CD8-positive, alpha-beta memory T cell (primary cell): ENCODE results near the gene DRAM1. TPM values are rescaled to one million over a fixed set of nuclear protein-coding genes. Genes with fewer than 3 reads are reported as not detected.
A peak's percentile ranks its signal among the peaks of the same experiment; 100 is the strongest.
"Not testable (repeated sequence)": the region's sequence is repeated elsewhere in the genome, so short reads cannot be mapped to it uniquely, and the experiment has no call there.

ENCODE experiments used
- CTCF ChIA-PET: fragments of 350-600 bp; sonication (Branson Sonifier 250); formaldehyde crosslinking; loops from one replicate; lab custom pipeline; 2021; ENCODE audit warnings: antibody characterized with exemption; lab: Charles Lee
- POLR2A ChIA-PET: fragments of 350-600 bp; sonication (Branson Sonifier 250); formaldehyde crosslinking; loops from one replicate; lab custom pipeline; 2021; ENCODE audit warnings: antibody characterized with exemption; lab: Charles Lee
- DNase-seq, 5 donors: peaks; one replicate each; pipeline versions ENCODE4 v3.0.0 to v3.0.0-alpha.2; 2020 to 2022; ENCODE audit warnings: mixed read lengths in 1 of 5
- H3K27ac ChIP-seq: one replicate; pipeline ENCODE4 v1.7.0; 2013; ENCODE audit warnings: low read depth, mild to moderate bottlenecking, low read length, moderate library complexity
- H3K27me3 ChIP-seq: 2 replicates; pipeline ENCODE4 v1.7.0; 2013; ENCODE audit warnings: low read length, mild to moderate bottlenecking; ENCODE audit not compliant: insufficient read depth, poor library complexity, severe bottlenecking
- H3K36me3 ChIP-seq: 2 replicates; pipeline ENCODE4 v1.7.0; 2013; ENCODE audit warnings: mild to moderate bottlenecking, low read length, moderate library complexity; ENCODE audit not compliant: insufficient read depth
- H3K4me1 ChIP-seq: 2 replicates; pipeline ENCODE4 v1.7.0; 2013; ENCODE audit warnings: mild to moderate bottlenecking, low read length, moderate library complexity; ENCODE audit not compliant: insufficient read depth
- H3K4me3 ChIP-seq: 2 replicates; pipeline ENCODE4 v1.7.0; 2013; ENCODE audit warnings: mild to moderate bottlenecking, low read length
- H3K9me3 ChIP-seq: 2 replicates; pipeline ENCODE4 v1.7.0; 2013; ENCODE audit warnings: mild to moderate bottlenecking, low read length
- H3K27ac Mint-ChIP-seq, 8 donors: one replicate each; pipeline ENCODE4 v1.8.0; 2020 to 2021; ENCODE audit warnings: mixed read lengths in 8 of 8, mild to moderate bottlenecking in 6 of 8, inconsistent platforms in 3 of 8, moderate library complexity in 3 of 8
- H3K27me3 Mint-ChIP-seq, 2 donors: one replicate each; pipeline ENCODE4 v1.8.0; 2020 to 2021; ENCODE audit warnings: mixed read lengths in 2 of 2, mild to moderate bottlenecking in 1 of 2, moderate library complexity in 1 of 2
- H3K36me3 Mint-ChIP-seq, 3 donors: one replicate each; pipeline ENCODE4 v1.8.0; 2020 to 2021; ENCODE audit warnings: mixed read lengths in 3 of 3, inconsistent platforms in 1 of 3, mild to moderate bottlenecking in 1 of 3
- H3K4me1 Mint-ChIP-seq, 3 donors: one replicate each; pipeline ENCODE4 v1.8.0; 2020 to 2021; ENCODE audit warnings: mixed read lengths in 3 of 3, inconsistent platforms in 1 of 3, mild to moderate bottlenecking in 1 of 3
- H3K4me3 Mint-ChIP-seq, 7 donors: one replicate each; pipeline ENCODE4 v1.8.0; 2020 to 2021; ENCODE audit warnings: mixed read lengths in 7 of 7, mild to moderate bottlenecking in 6 of 7, moderate library complexity in 4 of 7, inconsistent platforms in 2 of 7
- H3K9me3 Mint-ChIP-seq, 5 donors: one replicate each; pipeline ENCODE4 v1.8.0; 2020 to 2022; ENCODE audit warnings: mixed read lengths in 5 of 5, mild to moderate bottlenecking in 3 of 5, moderate library complexity in 2 of 5, inconsistent platforms in 1 of 5
- polyA plus RNA-seq: library from polyadenylated mRNA; unstranded; fragments of 300-500 nt; fragmentation: Illumina TruSeq; gene quantifications from one replicate; pipeline ENCODE4 v1.2.3, GENCODE V29; 2021
- total RNA-seq, 2 experiments: library from RNA; stranded (reverse); gene quantifications; one replicate each; pipeline ENCODE4 v1.2.3, GENCODE V29; 2021

Gene DRAM1
- total and polyA plus RNA-seq, 3 experiments from 2014 or later: 5.5 to 9.7 (median 8.9) TPM

GRCh38 chr12:101878243-101878821 lies 952 bp downstream of the DRAM1 start:
- CTCF ChIA-PET: interaction anchor here (1.0 to 1.5 kb wide), 2 partner anchors 40 to 106 kb away, joined by 3 to 6 read pairs; no protein-coding TSS in a partner anchor
- H3K9me3 Mint-ChIP-seq: no peaks in the 10 kb centered on the region
- Histone ChIP-seq H3K4me1 (peaks cover 8% of the 10 kb centered on the region), H3K36me3 (no peaks in the 10 kb centered on the region), H3K27ac (peak overlapping the region; percentile 81), H3K9me3 (no peaks in the 10 kb centered on the region), H3K27me3 (no peaks in the 10 kb centered on the region), H3K4me3 (peak overlapping the region; percentile 86)
- H3K27ac Mint-ChIP-seq: peak overlapping the region; percentile 28 to 99 (median 80)
- peak overlapping the region; percentile 80 to 95 (median 91) for H3K4me3 Mint-ChIP-seq
- peaks cover 0 to 4% (median 2%) of the 10 kb centered on the region in 3 donors for H3K36me3 Mint-ChIP-seq
- POLR2A ChIA-PET: interaction anchor here (1.2 kb wide), 1 partner anchor 1678 kb away, joined by 3 read pairs; the partner anchor contains the start of gene ACTR6
- H3K27me3 Mint-ChIP-seq: peaks cover 0 to 2% of the 10 kb centered on the region in 2 donors
- H3K4me1 Mint-ChIP-seq: peaks cover 12 to 20% (median 15%) of the 10 kb centered on the region in 3 donors
- no peak for DNase-seq

- H3K27ac ChIP-seq: no peak overlapping the region
- Mint-ChIP-seq H3K4me3 (peak overlapping the region in 1 of 7 donors; percentile 32), H3K27me3 (peaks cover 0 to 2% of the 10 kb centered on the region in 2 donors), H3K36me3 (peaks cover 0 to 4% (median 2%) of the 10 kb centered on the region in 3 donors), H3K27ac (peak overlapping the region in 1 of 8 donors; percentile 58), H3K9me3 (no peaks in the 10 kb centered on the region), H3K4me1 (peaks cover 12 to 20% (median 17%) of the 10 kb centered on the region in 3 donors)
- H3K4me3 ChIP-seq: no peak overlapping the region
- DNase-seq: no peak
- no peaks in the 10 kb centered on the region for H3K9me3 ChIP-seq
- ChIA-PET POLR2A (no interaction called here), CTCF (no interaction called here)
- H3K4me1 ChIP-seq: peaks cover 8% of the 10 kb centered on the region
- H3K27me3 ChIP-seq: no peaks in the 10 kb centered on the region
- no peaks in the 10 kb centered on the region for H3K36me3 ChIP-seq
These were observed 3.4 kb downstream of the DRAM1 start for GRCh38 chr12:101880769-101881168.

- Histone ChIP-seq H3K9me3 (no peaks in the 10 kb centered on the region), H3K27ac (no peak overlapping the region), H3K4me3 (no peak overlapping the region), H3K4me1 (peaks cover 8% of the 10 kb centered on the region), H3K36me3 (no peaks in the 10 kb centered on the region), H3K27me3 (no peaks in the 10 kb centered on the region)
- Mint-ChIP-seq H3K27ac (no peak overlapping the region), H3K27me3 (peaks cover 0 to 2% of the 10 kb centered on the region in 2 donors), H3K9me3 (no peaks in the 10 kb centered on the region), H3K4me1 (peaks cover 12 to 18% (median 17%) of the 10 kb centered on the region in 3 donors), H3K36me3 (peaks cover 0 to 4% (median 2%) of the 10 kb centered on the region in 3 donors), H3K4me3 (peak overlapping the region in 1 of 7 donors; percentile 7)
- POLR2A ChIA-PET: interaction anchor here (0.6 kb wide), 1 partner anchor 57 kb away, joined by 4 read pairs; no protein-coding TSS in a partner anchor
- CTCF ChIA-PET: no interaction called here
- DNase-seq: no peak
These were observed 3.8 kb downstream of the DRAM1 start for GRCh38 chr12:101881228-101881627.

- no peaks in the 10 kb centered on the region for H3K36me3 ChIP-seq
- no peaks in the 10 kb centered on the region for H3K27me3 ChIP-seq
- H3K27ac Mint-ChIP-seq: no peak overlapping the region
- ChIA-PET POLR2A (no interaction called here), CTCF (no interaction called here)
- H3K9me3 Mint-ChIP-seq: no peaks in the 10 kb centered on the region
- DNase-seq: no peak
- no peaks in the 10 kb centered on the region for H3K4me1 ChIP-seq
- no peak overlapping the region for H3K27ac ChIP-seq
- peaks cover 3 to 7% (median 4%) of the 10 kb centered on the region in 3 donors for H3K4me1 Mint-ChIP-seq
- H3K4me3 Mint-ChIP-seq: peak overlapping the region in 1 of 7 donors; percentile 12
- no peak overlapping the region for H3K4me3 ChIP-seq
- H3K27me3 Mint-ChIP-seq: no peaks in the 10 kb centered on the region
- H3K9me3 ChIP-seq: no peaks in the 10 kb centered on the region
- H3K36me3 Mint-ChIP-seq: peaks cover 0 to 2% (median 0%) of the 10 kb centered on the region in 3 donors
These were observed 6.8 kb downstream of the DRAM1 start for GRCh38 chr12:101884174-101884573.

- H3K36me3 ChIP-seq, H3K27me3 Mint-ChIP-seq, H3K4me3 Mint-ChIP-seq, H3K9me3 ChIP-seq, H3K9me3 Mint-ChIP-seq, POLR2A ChIA-PET, DNase-seq, H3K4me1 ChIP-seq, H3K4me1 Mint-ChIP-seq, H3K27me3 ChIP-seq, H3K36me3 Mint-ChIP-seq, CTCF ChIA-PET, H3K27ac ChIP-seq, H3K4me3 ChIP-seq: not testable (repeated sequence)
- peak overlapping the region in 1 of 8 donors; percentile 32 for H3K27ac Mint-ChIP-seq
These were observed 7.5 kb downstream of the DRAM1 start for GRCh38 chr12:101884781-101885340.

- no peak overlapping the region for H3K4me3 Mint-ChIP-seq
- H3K4me3 ChIP-seq: no peak overlapping the region
- H3K36me3 ChIP-seq: no peaks in the 10 kb centered on the region
- no peak overlapping the region for H3K27ac Mint-ChIP-seq
- no peaks in the 10 kb centered on the region for H3K27me3 ChIP-seq
- no peaks in the 10 kb centered on the region for H3K27me3 Mint-ChIP-seq
- H3K36me3 Mint-ChIP-seq: peaks cover 0 to 2% (median 0%) of the 10 kb centered on the region in 3 donors
- CTCF ChIA-PET: no interaction called here
- H3K9me3 ChIP-seq: no peaks in the 10 kb centered on the region
- H3K9me3 Mint-ChIP-seq: no peaks in the 10 kb centered on the region
- POLR2A ChIA-PET: no interaction called here
- no peaks in the 10 kb centered on the region for H3K4me1 ChIP-seq
- H3K27ac ChIP-seq: no peak overlapping the region
- DNase-seq: no peak
- peaks cover 4 to 8% (median 6%) of the 10 kb centered on the region in 3 donors for H3K4me1 Mint-ChIP-seq
These were observed 8.7 kb downstream of the DRAM1 start for GRCh38 chr12:101885912-101886561.

GRCh38 chr12:101889211-101889752 lies 11.9 kb downstream of the DRAM1 start:
- Mint-ChIP-seq H3K4me3 (no peak overlapping the region), H3K27ac (no peak overlapping the region), H3K27me3 (no peaks in the 10 kb centered on the region), H3K9me3 (no peaks in the 10 kb centered on the region), H3K4me1 (peaks cover 0 to 6% (median 4%) of the 10 kb centered on the region in 3 donors), H3K36me3 (no peaks in the 10 kb centered on the region)
- no peaks in the 10 kb centered on the region for H3K27me3 ChIP-seq
- H3K36me3 ChIP-seq: no peaks in the 10 kb centered on the region
- CTCF ChIA-PET: no interaction called here
- H3K9me3 ChIP-seq: no peaks in the 10 kb centered on the region
- H3K4me1 ChIP-seq: no peaks in the 10 kb centered on the region
- POLR2A ChIA-PET: no interaction called here
- no peak overlapping the region for H3K4me3 ChIP-seq
- H3K27ac ChIP-seq: no peak overlapping the region
- DNase-seq: no peak
